T follicular helper cell (primary cell): Measurements from ENCODE around the gene CAPN9.
"Not testable (repeated sequence)": the region's sequence is repeated elsewhere in the genome, so short reads cannot be mapped to it uniquely, and the experiment has no call there.

Source experiments
- DNase-seq: peaks from one replicate; pipeline ENCODE4 v3.0.0-alpha.2; 2020; ENCODE audit warnings: low read depth

Gene CAPN9

GRCh38 chr1:230823931-230824381 lies 76.8 kb downstream of the CAPN9 start:
- no peak for DNase-seq

- no peak for DNase-seq
Observed at GRCh38 chr1:230824551-230824918, 77.3 kb downstream of the CAPN9 start.

GRCh38 chr1:230824919-230825721 lies 77.9 kb downstream of the CAPN9 start:
- no peak for DNase-seq

GRCh38 chr1:230825761-230826160 lies 78.6 kb downstream of the CAPN9 start:
- no peak for DNase-seq

- DNase-seq = no peak
Observed at GRCh38 chr1:230826166-230826875, 79.1 kb downstream of the CAPN9 start.

GRCh38 chr1:230827081-230827681 lies 80.0 kb downstream of the CAPN9 start:
- DNase-seq = no peak

GRCh38 chr1:230827801-230828200 lies 80.6 kb downstream of the CAPN9 start:
- DNase-seq = no peak

GRCh38 chr1:230828421-230828820 lies 81.2 kb downstream of the CAPN9 start:
- DNase-seq = no peak

- DNase-seq = no peak
Observed at GRCh38 chr1:230831771-230832170, 84.6 kb downstream of the CAPN9 start.

GRCh38 chr1:230832476-230832875 lies 85.3 kb downstream of the CAPN9 start:
- no peak for DNase-seq

- DNase-seq = no peak
Observed at GRCh38 chr1:230833511-230833910, 86.3 kb downstream of the CAPN9 start.

- DNase-seq = no peak
Observed at GRCh38 chr1:230834292-230834691, 87.1 kb downstream of the CAPN9 start.

GRCh38 chr1:230836347-230836746 lies 89.2 kb downstream of the CAPN9 start:
- no peak for DNase-seq

- DNase-seq = no peak
Observed at GRCh38 chr1:230836793-230837192, 89.6 kb downstream of the CAPN9 start.

GRCh38 chr1:230839173-230839572 lies 92.0 kb downstream of the CAPN9 start:
- no peak for DNase-seq

- DNase-seq = no peak
Observed at GRCh38 chr1:230842801-230843200, 95.6 kb downstream of the CAPN9 start.

GRCh38 chr1:230843503-230844309 lies 96.5 kb downstream of the CAPN9 start:
- no peak for DNase-seq

GRCh38 chr1:230844561-230844960 lies 97.4 kb downstream of the CAPN9 start:
- DNase-seq = no peak

GRCh38 chr1:230845184-230845583 lies 98.0 kb downstream of the CAPN9 start:
- DNase-seq = not testable (repeated sequence)

GRCh38 chr1:230848235-230848634 lies 101.0 kb downstream of the CAPN9 start:
- no peak for DNase-seq

- no peak for DNase-seq
Observed at GRCh38 chr1:230849451-230850224, 102.5 kb downstream of the CAPN9 start.
